ENCODE results near the gene EEFSEC. TPM values are rescaled to one million over a fixed set of nuclear protein-coding genes. Genes with fewer than 3 reads are reported as not detected.

The EEFSEC gene
- total RNA-seq, 1 donor from 2014 or later, result 12.2 TPM

DNA sequence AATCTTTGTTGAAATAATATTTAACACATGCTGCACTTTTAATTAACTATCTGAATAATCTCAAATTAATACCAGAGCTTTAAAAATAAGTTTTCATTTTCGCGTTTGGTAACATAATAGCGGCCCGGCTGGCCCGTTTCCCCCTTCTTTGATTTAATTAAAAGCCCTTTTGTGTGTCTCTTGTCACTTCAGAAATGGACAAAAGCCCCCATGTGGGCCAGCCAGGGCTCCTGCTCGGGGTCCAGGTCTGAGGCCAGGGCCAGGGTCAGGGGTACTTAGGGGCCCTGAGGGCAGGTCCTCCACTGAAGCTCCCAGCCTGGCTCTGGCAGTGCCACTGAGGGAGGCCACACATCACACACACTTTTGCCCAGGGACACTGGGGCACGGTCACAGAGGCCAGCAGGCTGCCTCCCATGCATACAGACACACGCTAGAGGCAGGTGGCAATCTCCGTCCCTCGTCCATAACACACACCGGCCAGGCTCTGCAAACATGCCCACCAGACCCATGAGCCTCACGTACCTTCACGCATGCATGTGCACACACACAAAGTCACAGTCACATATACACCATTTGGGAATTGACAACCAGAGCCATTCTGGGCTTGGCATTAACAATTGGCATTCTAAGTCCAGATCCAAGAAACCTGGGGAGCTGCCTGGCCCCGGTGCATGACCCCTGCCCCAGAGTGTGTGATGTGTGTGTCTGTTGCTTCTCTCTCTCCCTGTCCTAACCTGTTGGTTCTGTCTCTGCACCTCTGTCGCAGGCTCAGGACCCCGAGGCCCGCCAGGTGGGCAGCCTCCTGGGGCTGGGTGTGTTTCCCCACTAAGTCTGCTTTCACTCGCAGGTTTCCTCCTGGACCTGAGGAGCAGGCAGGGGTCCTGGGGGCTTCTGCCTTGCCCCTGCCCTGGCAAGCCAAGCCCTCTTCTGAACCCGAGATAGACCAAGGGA, 274.9 kb downstream of the EEFSEC start:
- no peak for TF ChIP-seq CTCF (IDR thresholded peaks at IDR 0.05)
- Mint-ChIP-seq H3K27me3 (ENCODE audit: low read depth) (peaks cover 55% of the 10 kb centered on the region), H3K4me3 (ENCODE audit: unreplicated experiment) (no peak overlapping the region), H3K9me3 (ENCODE audit: low read depth) (no peaks in the 10 kb centered on the region), H3K27ac (ENCODE audit: unreplicated experiment) (no peak overlapping the region), H3K36me3 (ENCODE audit: low read depth) (no peaks in the 10 kb centered on the region), H3K4me1 (ENCODE audit: low read depth) (peaks cover 10% of the 10 kb centered on the region)
- DNase-seq (ENCODE audit: low spot score), result no peak

DNA sequence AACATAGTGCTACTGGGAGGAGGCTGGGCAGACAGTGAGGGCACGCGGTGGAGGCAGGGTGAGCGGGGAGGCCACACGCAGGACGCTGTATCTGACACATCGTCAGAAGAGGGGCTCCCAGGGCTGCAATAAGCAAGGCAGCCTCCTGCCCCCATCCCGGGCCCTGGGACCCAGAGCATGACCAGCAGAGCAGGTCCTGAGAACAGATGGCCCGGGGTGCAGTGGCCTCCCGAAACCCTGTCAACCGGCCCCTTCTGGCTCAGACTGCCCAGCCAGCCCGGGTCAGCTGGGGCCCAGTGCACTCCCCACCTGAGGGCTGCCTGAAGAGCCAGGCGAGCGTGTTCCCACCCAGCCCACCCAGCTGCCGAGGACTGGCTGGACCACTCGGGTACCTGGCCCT, 276.0 kb downstream of the EEFSEC start:
- Mint-ChIP-seq H3K4me3 (ENCODE audit: unreplicated experiment) (no peak overlapping the region), H3K4me1 (ENCODE audit: low read depth) (peaks cover 12% of the 10 kb centered on the region), H3K9me3 (ENCODE audit: low read depth) (no peaks in the 10 kb centered on the region), H3K27ac (ENCODE audit: unreplicated experiment) (no peak overlapping the region), H3K27me3 (ENCODE audit: low read depth) (peaks cover 61% of the 10 kb centered on the region), H3K36me3 (ENCODE audit: low read depth) (no peaks in the 10 kb centered on the region)
- DNase-seq (ENCODE audit: low spot score), result no peak
- TF ChIP-seq CTCF (IDR thresholded peaks at IDR 0.05), result no peak

DNA sequence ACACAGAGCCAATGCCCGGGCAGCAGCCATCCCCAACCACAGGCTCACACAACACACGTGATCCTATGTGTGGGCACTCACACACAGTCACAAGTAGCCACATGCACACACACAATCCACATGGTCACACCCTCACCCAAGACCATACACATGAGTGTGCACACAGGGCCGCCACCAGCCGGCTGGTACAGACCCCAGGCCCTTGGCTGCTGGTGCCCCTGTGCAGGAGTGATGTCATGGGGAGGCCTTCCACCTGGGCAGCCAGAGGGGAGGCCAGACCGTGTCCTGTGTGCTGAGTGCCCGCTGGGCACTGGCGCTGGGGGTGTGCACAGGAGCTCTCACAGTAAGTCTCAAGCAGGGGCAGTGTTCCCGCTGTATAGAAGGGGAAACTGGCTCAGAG, 276.5 kb downstream of the EEFSEC start:
- Mint-ChIP-seq H3K36me3 (ENCODE audit: low read depth) (no peaks in the 10 kb centered on the region), H3K4me1 (ENCODE audit: low read depth) (peaks cover 12% of the 10 kb centered on the region), H3K27me3 (ENCODE audit: low read depth) (peaks cover 56% of the 10 kb centered on the region), H3K9me3 (ENCODE audit: low read depth) (no peaks in the 10 kb centered on the region), H3K27ac (ENCODE audit: unreplicated experiment) (no peak overlapping the region), H3K4me3 (ENCODE audit: unreplicated experiment) (no peak overlapping the region)
- no peak for DNase-seq (ENCODE audit: low spot score)
- TF ChIP-seq CTCF (IDR thresholded peaks at IDR 0.05), result no peak

GRCh38 chr3:128430301-128430700, 277.0 kb downstream of the EEFSEC start:
- peaks cover 53% of the 10 kb centered on the region for H3K27me3 Mint-ChIP-seq (ENCODE audit: low read depth)
- TF ChIP-seq CTCF (IDR thresholded peaks at IDR 0.05), result no peak
- DNase-seq (ENCODE audit: low spot score), result no peak
- H3K27ac Mint-ChIP-seq (ENCODE audit: unreplicated experiment), result no peak overlapping the region
- H3K9me3 Mint-ChIP-seq (ENCODE audit: low read depth), result no peaks in the 10 kb centered on the region
- H3K4me1 Mint-ChIP-seq (ENCODE audit: low read depth), result peaks cover 12% of the 10 kb centered on the region
- H3K36me3 Mint-ChIP-seq (ENCODE audit: low read depth), result no peaks in the 10 kb centered on the region
- no peak overlapping the region for H3K4me3 Mint-ChIP-seq (ENCODE audit: unreplicated experiment)

GRCh38 chr3:128430731-128431130, 277.4 kb downstream of the EEFSEC start:
- no peak overlapping the region for H3K4me3 Mint-ChIP-seq (ENCODE audit: unreplicated experiment)
- H3K27me3 Mint-ChIP-seq (ENCODE audit: low read depth), result peaks cover 52% of the 10 kb centered on the region
- H3K36me3 Mint-ChIP-seq (ENCODE audit: low read depth), result no peaks in the 10 kb centered on the region
- no peak for TF ChIP-seq CTCF (IDR thresholded peaks at IDR 0.05)
- DNase-seq (ENCODE audit: low spot score), result no peak
- peaks cover 12% of the 10 kb centered on the region for H3K4me1 Mint-ChIP-seq (ENCODE audit: low read depth)
- no peak overlapping the region for H3K27ac Mint-ChIP-seq (ENCODE audit: unreplicated experiment)
- H3K9me3 Mint-ChIP-seq (ENCODE audit: low read depth), result no peaks in the 10 kb centered on the region

Measured in chondrocyte (in vitro differentiated cells).